Mesenchymal stem cell (in vitro differentiated cells and primary cell): Measurements from ENCODE around the gene CCDC18.
"Not testable (repeated sequence)": the region's sequence is repeated elsewhere in the genome, so short reads cannot be mapped to it uniquely, and the experiment has no call there.

Source experiments
- DNase-seq: peaks from one replicate; pipeline ENCODE4 v3.0.0-alpha.2; 2013
- H2AFZ ChIP-seq: one replicate; pipeline ENCODE4 v1.6.1; 2013; ENCODE audit warnings: low read depth, mild to moderate bottlenecking, control low read depth, inconsistent platforms, low read length, moderate library complexity
- H2AK5ac ChIP-seq: 2 replicates; pipeline ENCODE4 v1.6.1; 2013; ENCODE audit warnings: low read length, moderate library complexity, mild to moderate bottlenecking, inconsistent platforms; ENCODE audit not compliant: severe bottlenecking
- H2BK120ac ChIP-seq: one replicate; pipeline ENCODE4 v1.6.1; 2013; ENCODE audit warnings: low read depth, mild to moderate bottlenecking, inconsistent platforms, low read length, moderate library complexity
- H2BK12ac ChIP-seq, 2 experiments: one replicate each; pipeline ENCODE4 v1.6.1; 2013; ENCODE audit warnings: inconsistent platforms in 2 of 2, low read length in 2 of 2, mild to moderate bottlenecking in 2 of 2, moderate library complexity in 2 of 2, control low read depth in 1 of 2
- H2BK15ac ChIP-seq: one replicate; pipeline ENCODE4 v1.6.1; 2013; ENCODE audit warnings: mild to moderate bottlenecking, low read depth, inconsistent platforms; ENCODE audit not compliant: poor library complexity, severe bottlenecking
- H2BK5ac ChIP-seq: 2 replicates; pipeline ENCODE4 v1.6.1; 2013; ENCODE audit warnings: low read depth, mild to moderate bottlenecking, low read length, control low read depth, inconsistent platforms; ENCODE audit not compliant: poor library complexity, severe bottlenecking
- H3K14ac ChIP-seq, 2 experiments: one replicate each; pipeline ENCODE4 v1.6.1; 2013; ENCODE audit warnings: inconsistent platforms in 2 of 2, low read length in 2 of 2, control low read depth in 1 of 2, mild to moderate bottlenecking in 1 of 2, moderate library complexity in 1 of 2
- H3K18ac ChIP-seq, 2 experiments: one replicate each; pipeline ENCODE4 v1.6.1; 2013; ENCODE audit warnings: inconsistent platforms in 2 of 2, low read length in 2 of 2, control low read depth in 1 of 2, low read depth in 1 of 2, mild to moderate bottlenecking in 1 of 2
- H3K23ac ChIP-seq, 2 experiments: one replicate each; pipeline ENCODE4 v1.6.1; 2013; ENCODE audit warnings: inconsistent platforms in 2 of 2, low read length in 2 of 2, mild to moderate bottlenecking in 2 of 2, moderate library complexity in 2 of 2, control low read depth in 1 of 2
- H3K27ac ChIP-seq: 2 replicates; pipeline ENCODE4 v1.5.1; 2013; ENCODE audit warnings: mild to moderate bottlenecking, moderate library complexity, low read length, control low read depth, inconsistent platforms; ENCODE audit not compliant: poor library complexity, severe bottlenecking
- H3K27me3 ChIP-seq, 2 experiments: 2 replicates each; pipeline versions ENCODE4 v1.6.1 to v1.7.0; 2013; ENCODE audit warnings: low read length in 2 of 2, mild to moderate bottlenecking in 2 of 2, moderate library complexity in 2 of 2, control low read depth in 1 of 2, inconsistent platforms in 1 of 2; ENCODE audit not compliant: control insufficient read depth in 1 of 2, insufficient read depth in 1 of 2
- H3K36me3 ChIP-seq, 2 experiments: 2 replicates each; pipeline versions ENCODE4 v1.6.1 to v1.7.0; 2013; ENCODE audit warnings: low read length in 2 of 2, control low read depth in 1 of 2, inconsistent platforms in 1 of 2, low read depth in 1 of 2, mild to moderate bottlenecking in 1 of 2; ENCODE audit not compliant: insufficient read depth in 2 of 2, control insufficient read depth in 1 of 2
- H3K4ac ChIP-seq, 2 experiments: one replicate each; pipeline ENCODE4 v1.6.1; 2013; ENCODE audit warnings: inconsistent platforms in 2 of 2, low read length in 2 of 2, mild to moderate bottlenecking in 2 of 2, moderate library complexity in 2 of 2, control low read depth in 1 of 2, low read depth in 1 of 2
- H3K4me1 ChIP-seq: 2 replicates; pipeline ENCODE4 v1.6.1; 2013; ENCODE audit warnings: low read depth, low read length, control low read depth; ENCODE audit not compliant: control insufficient read depth, insufficient read depth
- H3K4me2 ChIP-seq: 2 replicates; pipeline ENCODE4 v1.6.1; 2013; ENCODE audit warnings: low read length, mild to moderate bottlenecking, inconsistent platforms; ENCODE audit not compliant: poor library complexity, severe bottlenecking
- H3K4me3 ChIP-seq, 2 experiments: 2 replicates each; pipeline versions ENCODE4 v1.5.1 to v1.7.0; 2013; ENCODE audit warnings: low read length in 2 of 2, mild to moderate bottlenecking in 2 of 2, control low read depth in 1 of 2, low read depth in 1 of 2; ENCODE audit not compliant: insufficient read depth in 1 of 2
- H3K79me1 ChIP-seq: replicated peaks from 2 replicates; pipeline ENCODE4 v1.6.1; 2013; ENCODE audit warnings: mild to moderate bottlenecking, control low read depth, low read length, inconsistent platforms; ENCODE audit not compliant: poor library complexity, severe bottlenecking
- H3K9ac ChIP-seq: 2 replicates; pipeline ENCODE4 v1.7.0; 2013; ENCODE audit warnings: mild to moderate bottlenecking, low read length, moderate library complexity
- H3K9me3 ChIP-seq: 2 replicates; pipeline ENCODE4 v1.7.0; 2013; ENCODE audit warnings: mild to moderate bottlenecking, low read length; ENCODE audit not compliant: control insufficient read depth
- H4K8ac ChIP-seq: one replicate; pipeline ENCODE4 v1.6.1; 2013; ENCODE audit warnings: inconsistent platforms, mild to moderate bottlenecking, low read length, moderate library complexity
- H4K91ac ChIP-seq: one replicate; pipeline ENCODE4 v1.6.1; 2013; ENCODE audit warnings: mild to moderate bottlenecking, low read length, inconsistent platforms
- WGBS: methylation state at CpG from one replicate; pipeline ENCODE4 v1.1.7; 2013; ENCODE audit warnings: mixed read lengths; 5-methylcytosine and 5-hydroxymethylcytosine counted together

Gene CCDC18

GRCh38 chr1:93154898-93155297, 25.6 kb upstream of the CCDC18 start:
- no peaks in the 10 kb centered on the region for H3K4me1 ChIP-seq
- no peak overlapping the region for H2BK12ac ChIP-seq
- H3K14ac ChIP-seq = no peak overlapping the region
- no peak overlapping the region for H2AK5ac ChIP-seq
- H2BK15ac ChIP-seq = no peak overlapping the region
- H3K27ac ChIP-seq = no peak overlapping the region
- H3K36me3 ChIP-seq = peaks cover 9 to 97% of the 10 kb centered on the region in 2 experiments
- H3K79me1 ChIP-seq = peaks cover 9% of the 10 kb centered on the region
- no peaks in the 10 kb centered on the region for H3K27me3 ChIP-seq
- H3K4me2 ChIP-seq = no peak overlapping the region
- H3K4ac ChIP-seq = no peak overlapping the region
- H3K23ac ChIP-seq = no peak overlapping the region
- H2BK5ac ChIP-seq = no peak overlapping the region
- no peak for DNase-seq
- no peak overlapping the region for H2BK120ac ChIP-seq
- no peak overlapping the region for H2AFZ ChIP-seq
- H3K9me3 ChIP-seq = no peaks in the 10 kb centered on the region
- no peak overlapping the region for H3K9ac ChIP-seq
- no peak overlapping the region for H3K18ac ChIP-seq
- H4K91ac ChIP-seq = no peak overlapping the region
- no peak overlapping the region for H4K8ac ChIP-seq
- H3K4me3 ChIP-seq = no peak overlapping the region

DNA sequence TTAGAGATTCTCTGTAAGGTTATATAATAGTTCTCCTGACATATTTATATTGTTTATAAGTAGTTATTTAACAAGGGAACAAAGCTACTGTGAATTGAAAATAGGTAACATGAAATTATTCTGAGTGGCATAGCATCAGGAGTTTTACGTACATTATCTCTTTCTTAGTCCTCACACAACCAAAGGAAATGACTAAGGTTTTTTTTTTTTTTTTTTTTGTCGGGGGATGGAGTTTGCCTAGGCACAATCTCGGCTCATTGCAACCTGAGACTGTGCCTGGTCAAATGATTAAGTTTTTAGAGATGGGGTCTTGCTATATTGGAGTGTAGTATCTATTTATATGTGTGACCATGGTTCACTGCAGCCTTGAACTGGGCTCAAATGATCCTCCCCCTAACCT, 25.2 kb upstream of the CCDC18 start:
- H3K4me1 ChIP-seq = no peaks in the 10 kb centered on the region
- no peak overlapping the region for H3K4ac ChIP-seq
- no peak overlapping the region for H2BK12ac ChIP-seq
- no peak overlapping the region for H2BK15ac ChIP-seq
- peaks cover 9 to 97% of the 10 kb centered on the region in 2 experiments for H3K36me3 ChIP-seq
- H4K91ac ChIP-seq = no peak overlapping the region
- no peak overlapping the region for H3K23ac ChIP-seq
- H2AK5ac ChIP-seq = no peak overlapping the region
- H3K4me3 ChIP-seq = no peak overlapping the region
- DNase-seq = no peak
- no peak overlapping the region for H3K4me2 ChIP-seq
- H3K79me1 ChIP-seq = peaks cover 9% of the 10 kb centered on the region
- no peak overlapping the region for H3K18ac ChIP-seq
- H2AFZ ChIP-seq = no peak overlapping the region
- no peaks in the 10 kb centered on the region for H3K9me3 ChIP-seq
- H3K14ac ChIP-seq = no peak overlapping the region
- no peak overlapping the region for H2BK120ac ChIP-seq
- 40% methylated on average over 1 of the region's 3 CpGs for WGBS
- no peak overlapping the region for H3K9ac ChIP-seq
- no peak overlapping the region for H2BK5ac ChIP-seq
- no peaks in the 10 kb centered on the region for H3K27me3 ChIP-seq
- H3K27ac ChIP-seq = no peak overlapping the region
- H4K8ac ChIP-seq = no peak overlapping the region

DNA sequence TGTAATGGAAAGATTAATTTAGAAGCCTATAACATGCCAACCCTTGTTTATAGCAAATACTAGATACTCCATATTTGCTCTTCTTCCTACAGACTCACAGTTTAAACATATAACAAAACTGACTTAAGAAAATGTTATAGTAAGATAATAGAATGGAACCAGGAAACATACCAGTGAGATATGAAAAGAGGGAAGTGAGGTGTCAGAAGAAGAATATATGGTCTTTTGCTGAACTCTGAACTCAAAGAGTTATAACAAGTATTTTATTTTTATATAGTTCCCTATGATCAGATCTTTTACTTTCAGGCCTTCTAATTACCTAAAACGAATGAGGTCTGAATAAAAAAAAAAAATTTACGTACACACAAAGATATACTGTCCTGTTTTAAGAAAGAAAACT, 21.2 kb upstream of the CCDC18 start:
- H2BK15ac ChIP-seq = no peak overlapping the region
- H3K14ac ChIP-seq = no peak overlapping the region
- H2BK5ac ChIP-seq = no peak overlapping the region
- no peak overlapping the region for H3K9ac ChIP-seq
- H3K23ac ChIP-seq = no peak overlapping the region
- H3K18ac ChIP-seq = no peak overlapping the region
- no peak overlapping the region for H4K91ac ChIP-seq
- H3K27me3 ChIP-seq = no peaks in the 10 kb centered on the region
- H4K8ac ChIP-seq = no peak overlapping the region
- no peak overlapping the region for H2AFZ ChIP-seq
- H3K4me2 ChIP-seq = no peak overlapping the region
- no peak overlapping the region for H2BK12ac ChIP-seq
- H3K4ac ChIP-seq = no peak overlapping the region
- no peak overlapping the region for H2AK5ac ChIP-seq
- H3K9me3 ChIP-seq = no peaks in the 10 kb centered on the region
- H3K4me3 ChIP-seq = no peak overlapping the region
- no peak overlapping the region for H3K27ac ChIP-seq
- H3K36me3 ChIP-seq = peaks cover 12 to 62% of the 10 kb centered on the region in 2 experiments
- H2BK120ac ChIP-seq = no peak overlapping the region
- WGBS = no CpG with 5 or more reads among the region's 2 CpGs
- no peak for DNase-seq
- no peaks in the 10 kb centered on the region for H3K4me1 ChIP-seq
- peaks cover 9% of the 10 kb centered on the region for H3K79me1 ChIP-seq

GRCh38 chr1:93163314-93163713, 17.2 kb upstream of the CCDC18 start:
- H3K27me3 ChIP-seq, H2BK120ac ChIP-seq, H4K91ac ChIP-seq, H3K14ac ChIP-seq, H2AFZ ChIP-seq, H2AK5ac ChIP-seq, H2BK5ac ChIP-seq, H3K27ac ChIP-seq, H3K9ac ChIP-seq, H3K18ac ChIP-seq, H3K4ac ChIP-seq, H3K9me3 ChIP-seq, H3K4me2 ChIP-seq, H3K4me3 ChIP-seq, H2BK12ac ChIP-seq, H3K4me1 ChIP-seq, H3K79me1 ChIP-seq, H4K8ac ChIP-seq, DNase-seq, H3K23ac ChIP-seq, H2BK15ac ChIP-seq: not testable (repeated sequence)
- WGBS = 99% methylated on average over 8 of the region's 8 CpGs
- H3K36me3 ChIP-seq = peaks cover 5 to 24% of the 10 kb centered on the region in 2 experiments
